Measurements from ENCODE around the gene CLEC10A. TPM values are rescaled to one million over a fixed set of nuclear protein-coding genes. Genes with fewer than 3 reads are reported as not detected.
"Not testable (repeated sequence)": the region's sequence is repeated elsewhere in the genome, so short reads cannot be mapped to it uniquely, and the experiment has no call there.

Gene CLEC10A
- not detected in 2 replicates for total RNA-seq (2021)
- not detected for Bru-seq, nascent RNA
- not detected for BruChase-seq, experiment 1, labeled RNA remaining after a 2-hour chase
- BruChase-seq, experiment 2, labeled RNA remaining after a 6-hour chase, result not detected
- long read RNA-seq, result 0 reads

GRCh38 chr17:7079581-7080455, at the start of gene CLEC10A:
TSS of gene CLEC10A (minus strand) at chr17:7080251. CDS start at chr17:7078812, 1,439 bp downstream.
- H3K4me2 ChIP-seq, result no peak within 1 kb of the TSS
- H4K20me1 ChIP-seq (ENCODE audit: insufficient read depth), result no peaks in the 10 kb centered on the region
- H3K4me3 ChIP-seq, result no peak within 1 kb of the TSS
- intact Hi-C loops (cut with micrococcal nuclease; ENCODE audit: unreplicated experiment), result no loop called here
- H3K9me2 ChIP-seq (ENCODE audit: insufficient read depth), result no peaks in the 10 kb centered on the region
- no peaks in the 10 kb centered on the region for H3F3A ChIP-seq (ENCODE audit: insufficient read depth, low read depth)
- H3K4me1 ChIP-seq (replicated peaks; ENCODE audit: insufficient read depth), result no peaks in the 10 kb centered on the region
- POLR2A ChIA-PET (ENCODE audit: unreplicated experiment), result no interaction called here
- H2AFZ ChIP-seq, result no peak within 1 kb of the TSS
- no peak within 1 kb of the TSS for H3K27ac ChIP-seq
- no TSS peak for BruUV-seq (replicated peaks)
- H3K27me3 ChIP-seq (ENCODE audit: insufficient read depth, low read depth), result peaks cover 55% of the 10 kb centered on the region
- H3K79me2 ChIP-seq (ENCODE audit: low read depth), result no peaks in the 10 kb centered on the region
- no peak for DNase-seq
- no peaks in the 10 kb centered on the region for H3K9me3 ChIP-seq (ENCODE audit: insufficient read depth, low read depth)
- TF ChIP-seq EZH2 (IDR thresholded peaks at IDR 0.05; ENCODE audit: low read depth) (no peak), CTCF (conservative IDR thresholded peaks at IDR 0.05) (no peak)
- no peaks in the 10 kb centered on the region for H3K36me3 ChIP-seq (ENCODE audit: low read depth)
- CTCF ChIA-PET, result no interaction called here

GRCh38 chr17:7129311-7129710, 49.3 kb upstream of the CLEC10A start:
- ChIA-PET POLR2A (ENCODE audit: unreplicated experiment) (no interaction called here), CTCF (interaction anchor here (0.6 to 1.5 kb wide), 2 partner anchors 48 to 1309 kb away, joined by 3 to 15 read pairs; no protein-coding TSS in a partner anchor)
- TF ChIP-seq EZH2 (IDR thresholded peaks at IDR 0.05; ENCODE audit: low read depth) (no peak), CTCF (conservative IDR thresholded peaks at IDR 0.05) (no peak)
- BruUV-seq (replicated peaks), result no TSS peak
- Histone ChIP-seq H2AFZ (no peak overlapping the region), H3K9me3 (ENCODE audit: insufficient read depth, low read depth) (no peaks in the 10 kb centered on the region), H3K36me3 (ENCODE audit: low read depth) (no peaks in the 10 kb centered on the region), H3F3A (ENCODE audit: insufficient read depth, low read depth) (no peaks in the 10 kb centered on the region), H3K9me2 (ENCODE audit: insufficient read depth) (no peaks in the 10 kb centered on the region), H3K27ac (no peak overlapping the region), H3K4me2 (no peak overlapping the region), H3K4me3 (no peak overlapping the region), H3K27me3 (ENCODE audit: insufficient read depth, low read depth) (no peaks in the 10 kb centered on the region), H3K79me2 (ENCODE audit: low read depth) (no peaks in the 10 kb centered on the region), H3K4me1 (replicated peaks; ENCODE audit: insufficient read depth) (no peaks in the 10 kb centered on the region), H4K20me1 (ENCODE audit: insufficient read depth) (no peaks in the 10 kb centered on the region)
- no peak for DNase-seq
- intact Hi-C loops (cut with micrococcal nuclease; ENCODE audit: unreplicated experiment), result no loop called here

GRCh38 chr17:7128160-7128559, 48.1 kb upstream of the CLEC10A start:
- H3K79me2 ChIP-seq (ENCODE audit: low read depth), result no peaks in the 10 kb centered on the region
- no peaks in the 10 kb centered on the region for H3K9me2 ChIP-seq (ENCODE audit: insufficient read depth)
- H3K36me3 ChIP-seq (ENCODE audit: low read depth), result no peaks in the 10 kb centered on the region
- H3K4me3 ChIP-seq, result no peak overlapping the region
- H3K4me1 ChIP-seq (replicated peaks; ENCODE audit: insufficient read depth), result no peaks in the 10 kb centered on the region
- ChIA-PET CTCF (interaction anchor here (1.5 kb wide), 1 partner anchor 49 kb away, joined by 3 read pairs; no protein-coding TSS in a partner anchor), POLR2A (ENCODE audit: unreplicated experiment) (no interaction called here)
- H3F3A ChIP-seq (ENCODE audit: insufficient read depth, low read depth), result no peaks in the 10 kb centered on the region
- no peaks in the 10 kb centered on the region for H3K9me3 ChIP-seq (ENCODE audit: insufficient read depth, low read depth)
- DNase-seq, result no peak
- no peak overlapping the region for H2AFZ ChIP-seq
- no peaks in the 10 kb centered on the region for H4K20me1 ChIP-seq (ENCODE audit: insufficient read depth)
- intact Hi-C loops (cut with micrococcal nuclease; ENCODE audit: unreplicated experiment), result no loop called here
- H3K4me2 ChIP-seq, result no peak overlapping the region
- no peak overlapping the region for H3K27ac ChIP-seq
- H3K27me3 ChIP-seq (ENCODE audit: insufficient read depth, low read depth), result no peaks in the 10 kb centered on the region
- TF ChIP-seq EZH2 (IDR thresholded peaks at IDR 0.05; ENCODE audit: low read depth) (no peak), CTCF (conservative IDR thresholded peaks at IDR 0.05) (no peak)
- BruUV-seq (replicated peaks), result no TSS peak

- BruUV-seq (replicated peaks); H3K4me2 ChIP-seq; H2AFZ ChIP-seq; H3F3A ChIP-seq (ENCODE audit: insufficient read depth, low read depth); H3K9me3 ChIP-seq (ENCODE audit: insufficient read depth, low read depth); CTCF ChIA-PET; H4K20me1 ChIP-seq (ENCODE audit: insufficient read depth); DNase-seq; H3K79me2 ChIP-seq (ENCODE audit: low read depth); H3K36me3 ChIP-seq (ENCODE audit: low read depth); H3K9me2 ChIP-seq (ENCODE audit: insufficient read depth); POLR2A ChIA-PET (ENCODE audit: unreplicated experiment); H3K27ac ChIP-seq; H3K4me3 ChIP-seq; intact Hi-C loops (cut with micrococcal nuclease; ENCODE audit: unreplicated experiment); H3K4me1 ChIP-seq (replicated peaks; ENCODE audit: insufficient read depth); H3K27me3 ChIP-seq (ENCODE audit: insufficient read depth, low read depth): not testable (repeated sequence)
These were observed 47.5 kb upstream of the CLEC10A start for GRCh38 chr17:7127501-7127900.

GRCh38 chr17:7126386-7126785, 46.3 kb upstream of the CLEC10A start:
- H3F3A ChIP-seq (ENCODE audit: insufficient read depth, low read depth); H3K9me3 ChIP-seq (ENCODE audit: insufficient read depth, low read depth); H4K20me1 ChIP-seq (ENCODE audit: insufficient read depth); H2AFZ ChIP-seq; H3K79me2 ChIP-seq (ENCODE audit: low read depth); POLR2A ChIA-PET (ENCODE audit: unreplicated experiment); BruUV-seq (replicated peaks); H3K4me2 ChIP-seq; H3K27ac ChIP-seq; H3K4me1 ChIP-seq (replicated peaks; ENCODE audit: insufficient read depth); intact Hi-C loops (cut with micrococcal nuclease; ENCODE audit: unreplicated experiment); CTCF ChIA-PET; H3K4me3 ChIP-seq; H3K36me3 ChIP-seq (ENCODE audit: low read depth); H3K27me3 ChIP-seq (ENCODE audit: insufficient read depth, low read depth); DNase-seq; H3K9me2 ChIP-seq (ENCODE audit: insufficient read depth): not testable (repeated sequence)
